CD14-positive monocyte (primary cell): ENCODE data around the gene CBLB. TPM values are rescaled to one million over a fixed set of nuclear protein-coding genes. Genes with fewer than 3 reads are reported as not detected.

Source experiments
- DNase-seq, 3 donors: peaks; one replicate each; pipeline ENCODE4 v3.0.0-alpha.2; 2011 to 2022
- H2AFZ ChIP-seq: 2 replicates; pipeline ENCODE4 v1.6.0; 2012; ENCODE audit warnings: mild to moderate bottlenecking, low read depth, low read length, inconsistent platforms; ENCODE audit not compliant: insufficient read depth, poor library complexity, severe bottlenecking
- H3K27ac ChIP-seq, 2 donors: 1 replicate in 1 of 2; 2 replicates in 1 of 2; pipeline ENCODE4 v1.5.1; 2012 to 2013; ENCODE audit warnings: low read length in 2 of 2, control low read depth in 1 of 2, inconsistent platforms in 1 of 2, low read depth in 1 of 2, mild to moderate bottlenecking in 1 of 2
- H3K27me3 ChIP-seq, 2 donors: one replicate each; pipeline versions ENCODE4 v1.6.0 to v1.6.1; 2011 to 2013; ENCODE audit warnings: low read length in 2 of 2; ENCODE audit not compliant: control insufficient read depth in 2 of 2, insufficient read depth in 2 of 2
- H3K36me3 ChIP-seq, 2 donors: replicated peaks in 1 of 2; 1 replicate in 1 of 2; 2 replicates in 1 of 2; pipeline versions ENCODE4 v1.5.1 to v1.6.1; 2012 to 2013; ENCODE audit warnings: low read length in 2 of 2, control low read depth in 1 of 2, inconsistent platforms in 1 of 2, mild to moderate bottlenecking in 1 of 2; ENCODE audit not compliant: insufficient read depth in 2 of 2, control insufficient read depth in 1 of 2
- H3K4me1 ChIP-seq, 2 donors: 1 replicate in 1 of 2; 2 replicates in 1 of 2; pipeline versions ENCODE4 v1.5.1 to v1.6.1; 2012 to 2013; ENCODE audit warnings: low read length in 2 of 2, control low read depth in 1 of 2, inconsistent platforms in 1 of 2, mild to moderate bottlenecking in 1 of 2, moderate library complexity in 1 of 2; ENCODE audit not compliant: insufficient read depth in 2 of 2, control insufficient read depth in 1 of 2
- H3K4me2 ChIP-seq: replicated peaks from 2 replicates; pipeline ENCODE3; 2012; ENCODE audit warnings: low read length, moderate library complexity, mild to moderate bottlenecking; ENCODE audit not compliant: poor library complexity, severe bottlenecking; ENCODE audit errors: extremely low read depth
- H3K4me3 ChIP-seq, 3 experiments: fragments of 200-600 bp in 1 of 3; sonication (generic) in 1 of 3; replicated peaks in 1 of 3; 1 replicate in 2 of 3; 2 replicates in 1 of 3; pipeline ENCODE4 v1.5.1; 2011 to 2013; ENCODE audit warnings: low read length in 3 of 3, mild to moderate bottlenecking in 3 of 3, control low read depth in 2 of 3, low read depth in 2 of 3, inconsistent platforms in 1 of 3, moderate library complexity in 1 of 3
- H3K79me2 ChIP-seq: 2 replicates; pipeline ENCODE4 v1.6.0; 2012; ENCODE audit warnings: mild to moderate bottlenecking, control low read depth, inconsistent platforms, low read length, moderate library complexity; ENCODE audit not compliant: insufficient read depth
- H3K9ac ChIP-seq: 2 replicates; pipeline ENCODE4 v1.6.0; 2017; ENCODE audit warnings: low read length, mild to moderate bottlenecking; ENCODE audit not compliant: insufficient read depth, poor library complexity, severe bottlenecking
- H3K9me3 ChIP-seq, 2 donors: replicated peaks in 1 of 2; 1 replicate in 1 of 2; 2 replicates in 1 of 2; pipeline versions ENCODE4 v1.5.1 to v1.6.1; 2012 to 2013; ENCODE audit warnings: low read length in 2 of 2, control low read depth in 1 of 2; ENCODE audit not compliant: control insufficient read depth in 1 of 2, insufficient read depth in 1 of 2
- H4K20me1 ChIP-seq: 2 replicates; pipeline ENCODE4 v1.6.0; 2012; ENCODE audit warnings: mild to moderate bottlenecking, low read length, control low read depth, moderate library complexity; ENCODE audit not compliant: insufficient read depth
- H3K27ac Mint-ChIP-seq, 7 donors: one replicate each; pipeline ENCODE4 v1.8.0; 2020; ENCODE audit warnings: mild to moderate bottlenecking in 7 of 7, mixed read lengths in 7 of 7, moderate library complexity in 6 of 7, inconsistent platforms in 2 of 7
- H3K27me3 Mint-ChIP-seq, 3 donors: one replicate each; pipeline ENCODE4 v1.8.0; 2021 to 2022; ENCODE audit warnings: low read depth in 3 of 3, mild to moderate bottlenecking in 3 of 3, mixed read lengths in 3 of 3, moderate library complexity in 3 of 3, inconsistent platforms in 1 of 3
- H3K36me3 Mint-ChIP-seq, 2 donors: one replicate each; pipeline ENCODE4 v1.8.0; 2020; ENCODE audit warnings: mixed read lengths in 2 of 2, inconsistent platforms in 1 of 2, mild to moderate bottlenecking in 1 of 2
- H3K4me1 Mint-ChIP-seq: one replicate; pipeline ENCODE4 v1.8.0; 2020; ENCODE audit warnings: mild to moderate bottlenecking, mixed read lengths
- H3K4me3 Mint-ChIP-seq, 2 donors: one replicate each; pipeline ENCODE4 v1.8.0; 2020; ENCODE audit warnings: mild to moderate bottlenecking in 2 of 2, mixed read lengths in 2 of 2, moderate library complexity in 1 of 2
- H3K9me3 Mint-ChIP-seq, 7 donors: one replicate each; pipeline ENCODE4 v1.8.0; 2020 to 2022; ENCODE audit warnings: mixed read lengths in 7 of 7, mild to moderate bottlenecking in 6 of 7, moderate library complexity in 6 of 7, inconsistent platforms in 2 of 7
- CTCF ChIP-seq: fragments of 200-600 bp; IDR thresholded peaks from one replicate; pipeline ENCODE4 v1.8.0; 2022; ENCODE audit warnings: antibody characterized with exemption, mild to moderate bottlenecking
- WGBS: methylation state at CpG from one replicate; pipeline ENCODE4 v1.1.5; 2013; ENCODE audit warnings: missing lambda C conversion rate; ENCODE audit not compliant: insufficient coverage; 5-methylcytosine and 5-hydroxymethylcytosine counted together
- intact Hi-C, 2 donors: fragments of 100-400 bp; cut with micrococcal nuclease; formaldehyde crosslinking; loops; one replicate each; pipeline versions ENCODE4 v1.15.0 to v1.15.1; 2023
- polyA plus RNA-seq, 3 donors: library from polyadenylated mRNA; depleted of rRNA in 1 of 3; unstranded in 2 of 3; stranded (reverse) in 1 of 3; fragments of 300-500 nt in 2 of 3; fragments of >200 nt in 1 of 3; fragmentation: Illumina TruSeq in 2 of 3; gene quantifications; 1 replicate in 2 of 3; 2 replicates in 1 of 3; pipeline ENCODE4 v1.2.3, GENCODE V29; 2012 to 2021

Gene CBLB
- polyA plus RNA-seq, 3 donors: 1.6 to 8.1 (median 3.6) TPM

- intact Hi-C loops: no loop called here
- H3K36me3 Mint-ChIP-seq: no peaks in the 10 kb centered on the region
Measured at GRCh38 chr3:105878061-105878460, 9.2 kb upstream of the CBLB start.

GRCh38 chr3:105877336-105877910 is 8.6 kb upstream of the CBLB start:
- intact Hi-C loops: no loop called here
- Mint-ChIP-seq H3K4me3 (no peak overlapping the region), H3K4me1 (peaks cover 12% of the 10 kb centered on the region), H3K27me3 (peaks cover 0 to 3% (median under 1%) of the 10 kb centered on the region in 3 donors), H3K9me3 (peaks cover 0 to 3% (median 0%) of the 10 kb centered on the region in 7 donors), H3K27ac (peak overlapping the region in 1 of 7 donors; percentile 31), H3K36me3 (no peaks in the 10 kb centered on the region)
- Histone ChIP-seq H3K4me3 (peak overlapping the region in 1 of 3 experiments; percentile 26), H3K4me2 (peak overlapping the region; percentile 38), H3K27ac (no peak overlapping the region), H2AFZ (peak overlapping the region; percentile 51), H3K4me1 (peaks cover 7 to 11% of the 10 kb centered on the region in 2 donors), H3K36me3 (no peaks in the 10 kb centered on the region), H3K27me3 (no peaks in the 10 kb centered on the region), H4K20me1 (no peaks in the 10 kb centered on the region), H3K79me2 (no peaks in the 10 kb centered on the region), H3K9me3 (no peaks in the 10 kb centered on the region), H3K9ac (no peak overlapping the region)
- no peak for TF ChIP-seq CTCF
- WGBS: no CpG with 5 or more reads among the region's 1 CpG
- peak in 1 of 3 donors; percentile 15 for DNase-seq

More at GRCh38 chr3:105878061-105878460, 9.2 kb upstream of the CBLB start:
- Mint-ChIP-seq H3K27ac (no peak overlapping the region), H3K9me3 (peaks cover 0 to 3% (median 0%) of the 10 kb centered on the region in 7 donors), H3K4me1 (peaks cover 16% of the 10 kb centered on the region), H3K4me3 (no peak overlapping the region), H3K27me3 (peaks cover 0 to 3% (median 1%) of the 10 kb centered on the region in 3 donors)
- no peak overlapping the region for H2AFZ ChIP-seq
- DNase-seq: no peak
- no peaks in the 10 kb centered on the region for H4K20me1 ChIP-seq
- no peak overlapping the region for H3K9ac ChIP-seq
- H3K27me3 ChIP-seq: no peaks in the 10 kb centered on the region
- no peak for TF ChIP-seq CTCF
- H3K79me2 ChIP-seq: no peaks in the 10 kb centered on the region
- H3K4me1 ChIP-seq: peaks cover 7 to 11% of the 10 kb centered on the region in 2 donors
- no peak overlapping the region for H3K4me2 ChIP-seq
- no peak overlapping the region for H3K4me3 ChIP-seq
- WGBS: no CpG with 5 or more reads among the region's 1 CpG
- H3K27ac ChIP-seq: no peak overlapping the region
- no peaks in the 10 kb centered on the region for H3K36me3 ChIP-seq
- H3K9me3 ChIP-seq: no peaks in the 10 kb centered on the region
